GM23338 (cell line): Measurements from ENCODE around the gene LMNTD2. TPM values are rescaled to one million over a fixed set of nuclear protein-coding genes. Genes with fewer than 3 reads are reported as not detected.
A peak's percentile ranks its signal among the peaks of the same experiment; 100 is the strongest.

Experiments
- ATAC-seq: fragments of 200-7000 bp; cut with Tn5 transposase; 3 replicates; pipeline ENCODE4 v1.9.1; 2020
- DNase-seq: peaks from one replicate; pipeline ENCODE4 v3.0.0-alpha.2; 2015; ENCODE audit warnings: low spot score
- H2AFZ ChIP-seq: fragments of 200-600 bp; sonication (generic); 2 replicates; pipeline ENCODE4 v1.8.0; 2016; ENCODE audit warnings: antibody characterized with exemption, mild to moderate bottlenecking, moderate library complexity
- H3F3A ChIP-seq: fragments of 200-600 bp; sonication (generic); replicated peaks from 2 replicates; pipeline ENCODE4 v1.8.0; 2017; ENCODE audit warnings: antibody characterized with exemption, mixed run types, low read depth
- H3K27ac ChIP-seq: fragments of 200-600 bp; sonication (generic); 2 replicates; pipeline ENCODE4 v1.6.1; 2016; ENCODE audit warnings: low read depth
- H3K27me3 ChIP-seq: fragments of 200-600 bp; sonication (generic); 2 replicates; pipeline ENCODE4 v1.8.0; 2016; ENCODE audit warnings: mild to moderate bottlenecking, mixed run types, moderate library complexity; ENCODE audit not compliant: insufficient read depth
- H3K36me3 ChIP-seq: fragments of 200-600 bp; sonication (generic); 2 replicates; pipeline ENCODE4 v1.8.0; 2016; ENCODE audit warnings: mild to moderate bottlenecking; ENCODE audit not compliant: insufficient read depth
- H3K4me1 ChIP-seq: fragments of 200-600 bp; sonication (generic); 2 replicates; pipeline ENCODE4 v1.8.0; 2016; ENCODE audit warnings: mild to moderate bottlenecking, moderate library complexity; ENCODE audit not compliant: insufficient read depth
- H3K4me2 ChIP-seq: fragments of 200-600 bp; sonication (generic); 2 replicates; pipeline ENCODE4 v1.7.1; 2017; ENCODE audit warnings: mixed run types
- H3K4me3 ChIP-seq: fragments of 200-600 bp; sonication (generic); 2 replicates; pipeline ENCODE4 v1.6.1; 2016; ENCODE audit warnings: mixed run types
- H3K79me2 ChIP-seq: fragments of 200-600 bp; sonication (generic); replicated peaks from 2 replicates; pipeline ENCODE4 v1.8.0; 2017; ENCODE audit warnings: mild to moderate bottlenecking; ENCODE audit not compliant: insufficient read depth
- H3K9me2 ChIP-seq: fragments of 200-600 bp; sonication (generic); 2 replicates; pipeline ENCODE4 v1.8.0; 2017; ENCODE audit not compliant: insufficient read depth
- H4K20me1 ChIP-seq: fragments of 200-600 bp; sonication (generic); replicated peaks from 2 replicates; pipeline ENCODE4 v1.8.0; 2017; ENCODE audit warnings: mild to moderate bottlenecking; ENCODE audit not compliant: insufficient read depth
- H3K27ac Mint-ChIP-seq: 2 replicates; pipeline ENCODE4 v1.8.0; 2020; ENCODE audit warnings: inconsistent platforms, mild to moderate bottlenecking, moderate library complexity, mixed read lengths
- H3K27me3 Mint-ChIP-seq: 3 replicates; pipeline ENCODE4 v1.8.0; 2022; ENCODE audit warnings: low read depth, mild to moderate bottlenecking, moderate library complexity, mixed read lengths, inconsistent platforms; ENCODE audit not compliant: insufficient read depth, poor library complexity
- H3K36me3 Mint-ChIP-seq: 3 replicates; pipeline ENCODE4 v1.8.0; 2021; ENCODE audit warnings: low read depth, mild to moderate bottlenecking, inconsistent platforms, moderate library complexity, mixed read lengths
- H3K4me1 Mint-ChIP-seq: 3 replicates; pipeline ENCODE4 v1.8.0; 2020; ENCODE audit warnings: mild to moderate bottlenecking, inconsistent platforms, mixed read lengths
- H3K4me3 Mint-ChIP-seq: 3 replicates; pipeline ENCODE4 v1.8.0; 2021; ENCODE audit warnings: moderate library complexity, mild to moderate bottlenecking, inconsistent platforms, mixed read lengths
- H3K9me3 Mint-ChIP-seq: 3 replicates; pipeline ENCODE4 v1.8.0; 2020; ENCODE audit warnings: moderate library complexity, mild to moderate bottlenecking, inconsistent platforms, mixed read lengths
- CREB1 ChIP-seq: fragments of 250-450 bp; sonication (Bioruptor Pico); IDR thresholded peaks from 2 replicates; pipeline ENCODE4 v1.5.0; 2020; ENCODE audit warnings: low read depth, mild to moderate bottlenecking, moderate library complexity
- CTCF ChIP-seq, 2 experiments: fragments of 200-600 bp in 1 of 2; sonication (generic) in 1 of 2; conservative IDR thresholded peaks; 2 replicates each; pipeline versions ENCODE4 v1.5.1 to v1.6.1; 2016 to 2017; ENCODE audit warnings: antibody characterized with exemption in 2 of 2, low read depth in 2 of 2, mild to moderate bottlenecking in 2 of 2, moderate library complexity in 1 of 2
- ETS1 ChIP-seq: IDR thresholded peaks from 2 replicates; pipeline ENCODE4 v1.6.1; 2016; ENCODE audit warnings: antibody characterized with exemption
- EZH2 ChIP-seq: fragments of 200-600 bp; sonication (generic); IDR thresholded peaks from one replicate; pipeline ENCODE4 v1.8.0; 2017; ENCODE audit warnings: antibody characterized with exemption, mild to moderate bottlenecking, low read depth; ENCODE audit not compliant: unreplicated experiment
- EZH2phosphoT487 ChIP-seq: fragments of 200-600 bp; sonication (generic); IDR thresholded peaks from one replicate; pipeline ENCODE4 v1.8.1; 2018; ENCODE audit warnings: antibody characterized with exemption; ENCODE audit not compliant: unreplicated experiment
- JUNB ChIP-seq: IDR thresholded peaks from one replicate; pipeline ENCODE4 v1.6.1; 2016; ENCODE audit warnings: antibody characterized with exemption; ENCODE audit not compliant: unreplicated experiment
- NANOG ChIP-seq: IDR thresholded peaks from 2 replicates; pipeline ENCODE4 v1.6.1; 2016; ENCODE audit warnings: antibody characterized with exemption, borderline replicate concordance
- POLR2AphosphoS5 ChIP-seq: IDR thresholded peaks from 2 replicates; pipeline ENCODE4 v1.6.1; 2016; ENCODE audit warnings: antibody characterized with exemption, low read depth
- REST ChIP-seq: IDR thresholded peaks from one replicate; pipeline ENCODE4 v1.6.1; 2018; ENCODE audit warnings: antibody characterized with exemption; ENCODE audit not compliant: unreplicated experiment
- STAT1 ChIP-seq: IDR thresholded peaks from one replicate; pipeline ENCODE4 v1.6.1; 2016; ENCODE audit warnings: antibody characterized with exemption; ENCODE audit not compliant: unreplicated experiment
- ZNF114 ChIP-seq: fragments of 250-450 bp; sonication (Bioruptor Pico); IDR thresholded peaks from 2 replicates; pipeline ENCODE4 v1.5.0; 2020; ENCODE audit warnings: mild to moderate bottlenecking, moderate library complexity
- ZNF331 ChIP-seq: fragments of 250-450 bp; sonication (Bioruptor Pico); IDR thresholded peaks from 2 replicates; pipeline ENCODE4 v1.5.0; 2020; ENCODE audit warnings: low read depth, mild to moderate bottlenecking, moderate library complexity
- ZNF462 ChIP-seq: fragments of 250-450 bp; sonication (Bioruptor Pico); IDR thresholded peaks from 2 replicates; pipeline ENCODE4 v1.5.0; 2020; ENCODE audit warnings: mild to moderate bottlenecking, moderate library complexity
- polyA plus RNA-seq: library from polyadenylated mRNA; unstranded; fragments of >200 nt; fragmentation: Nextera tagmentation; extraction: Ambion mirVana; gene quantifications from 2 replicates; pipeline ENCODE4 v1.2.1, GENCODE V29; 2016
- total RNA-seq: library from RNA; depleted of rRNA; stranded (reverse); fragments of >200 nt; shearing (Covaris generic); gene quantifications from 2 replicates; pipeline ENCODE4 v1.2.3, GENCODE V29; 2014

The LMNTD2 gene
- total and polyA plus RNA-seq, 2 experiments from 2014 or later, result 1.3 to 2.1 TPM

- no peak overlapping the region for H3K27ac Mint-ChIP-seq
- Histone ChIP-seq H3K4me3 (peak overlapping the region; percentile 73), H3K27ac (no peak overlapping the region), H3K27me3 (peaks cover 17% of the 10 kb centered on the region; the same call in 1 of the 2 replicates), H3K4me1 (no peaks in the 10 kb centered on the region; the same call in 1 of the 2 replicates), H3K4me2 (peak overlapping the region; percentile 90), H3K36me3 (no peaks in the 10 kb centered on the region), H3K79me2 (no peaks in the 10 kb centered on the region; the same call in 1 of the 2 replicates), H3F3A (peaks cover 11% of the 10 kb centered on the region), H4K20me1 (0 out of 2 replicates have a peak, but pooled peaks cover 2% of the 10 kb centered on the region), H2AFZ (no peak overlapping the region), H3K9me2 (no peaks in the 10 kb centered on the region)
- peaks cover 3% of the 10 kb centered on the region; the same call in 2 of the 3 replicates for H3K4me1 Mint-ChIP-seq
- no peak for DNase-seq
- peak overlapping the region; percentile 50; the same call in 2 of the 3 replicates for H3K4me3 Mint-ChIP-seq
- peaks cover 23% of the 10 kb centered on the region for H3K27me3 Mint-ChIP-seq
- TF ChIP-seq NANOG (no peak), ZNF114 (CRISPR knock-in tag) (no peak), STAT1 (no peak), CREB1 (CRISPR knock-in tag) (no peak), ETS1 (no peak), REST (no peak), JUNB (no peak), ZNF462 (CRISPR knock-in tag) (no peak), POLR2AphosphoS5 (no peak), EZH2phosphoT487 (no peak), ZNF331 (CRISPR knock-in tag) (no peak), EZH2 (no peak), CTCF (conservative IDR thresholded peaks at IDR 0.05; ENCODE audit: low read depth in 2 of 2) (no peak)
- H3K36me3 Mint-ChIP-seq, result peaks cover 5% of the 10 kb centered on the region
- no peak for ATAC-seq
- peaks cover 2% of the 10 kb centered on the region; the same call in 2 of the 3 replicates for H3K9me3 Mint-ChIP-seq
Observed at GRCh38 chr11:537622-538430, 22.7 kb downstream of the LMNTD2 start.
